Eye (tissue), 1 donor: ENCODE results near the gene CELA3A.
"Not testable (repeated sequence)": the region's sequence is repeated elsewhere in the genome, so short reads cannot be mapped to it uniquely, and the experiment has no call there.

Source experiments
- DNase-seq: peaks from one replicate; pipeline ENCODE4 v3.0.0-alpha.2; 2015

CELA3A gene

DNA sequence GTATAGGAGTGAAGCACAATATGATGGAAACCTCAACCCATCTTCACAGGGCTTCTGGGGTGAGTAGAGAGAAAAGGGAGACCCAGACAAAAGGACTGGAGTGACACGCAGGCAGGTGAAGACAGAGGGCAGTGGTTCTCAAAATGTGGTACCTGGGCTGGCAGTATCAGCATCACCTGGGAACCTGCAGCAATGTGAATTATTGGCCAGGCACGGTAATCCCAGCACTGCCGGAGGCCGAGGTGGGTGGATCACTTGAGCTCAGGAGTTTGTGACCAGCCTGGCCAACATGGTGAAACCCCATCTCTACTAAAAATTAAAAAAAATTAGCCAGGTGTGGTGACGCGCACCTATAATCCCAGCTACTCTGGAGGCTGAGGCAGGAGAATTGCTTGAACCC is 19.3 kb upstream of the CELA3A start:
- DNase-seq, result not testable (repeated sequence)

DNA sequence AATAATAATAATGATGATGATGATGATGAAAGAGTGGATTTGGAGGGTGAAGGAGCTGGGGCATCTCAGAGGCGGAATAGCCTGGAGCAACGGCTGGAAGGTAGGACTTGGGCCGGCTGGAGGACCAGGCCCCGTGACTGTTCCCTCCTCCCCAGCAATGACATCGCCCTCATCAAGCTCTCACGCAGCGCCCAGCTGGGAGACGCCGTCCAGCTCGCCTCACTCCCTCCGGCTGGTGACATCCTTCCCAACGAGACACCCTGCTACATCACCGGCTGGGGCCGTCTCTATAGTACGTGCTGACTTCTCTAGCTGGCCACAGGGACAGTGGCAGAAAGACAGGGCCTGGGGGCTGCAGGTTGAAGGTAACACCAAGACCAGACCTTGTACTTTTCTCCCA is 17.9 kb upstream of the CELA3A start:
- not testable (repeated sequence) for DNase-seq

DNA sequence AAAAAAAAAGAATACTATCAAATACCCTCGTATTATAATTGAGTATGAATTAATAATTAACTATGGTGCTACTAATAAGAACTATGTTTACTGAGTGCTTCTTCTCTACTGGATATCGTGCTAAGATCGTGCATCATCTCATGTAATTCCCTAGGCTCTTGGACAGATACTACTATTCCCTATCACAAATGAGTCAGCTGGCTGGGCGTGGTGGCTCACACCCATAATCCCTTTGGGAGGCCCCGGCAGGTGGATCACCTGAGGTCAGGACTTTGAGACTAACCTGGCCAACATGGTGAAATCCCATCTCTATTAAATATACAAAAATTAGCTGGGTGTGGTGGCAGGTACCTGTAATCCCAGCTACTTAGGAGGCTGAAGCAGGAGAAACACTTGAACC is 15.6 kb upstream of the CELA3A start:
- DNase-seq, result not testable (repeated sequence)

DNA sequence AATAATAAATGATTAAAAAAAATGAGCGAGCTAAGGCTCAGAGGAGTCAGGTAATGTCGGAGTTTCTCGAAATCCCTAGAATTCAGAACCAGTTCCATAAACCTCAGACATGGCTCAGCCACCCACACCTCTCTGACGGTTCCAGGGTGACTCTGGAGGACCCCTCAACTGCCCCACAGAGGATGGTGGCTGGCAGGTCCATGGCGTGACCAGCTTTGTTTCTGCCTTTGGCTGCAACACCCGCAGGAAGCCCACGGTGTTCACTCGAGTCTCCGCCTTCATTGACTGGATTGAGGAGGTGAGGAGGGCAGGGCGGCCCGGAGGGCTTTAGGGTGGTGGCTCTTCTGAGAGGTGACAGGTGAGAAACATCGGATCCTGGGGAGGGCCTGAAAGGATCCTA is 15.1 kb upstream of the CELA3A start:
- DNase-seq, result not testable (repeated sequence)

DNA sequence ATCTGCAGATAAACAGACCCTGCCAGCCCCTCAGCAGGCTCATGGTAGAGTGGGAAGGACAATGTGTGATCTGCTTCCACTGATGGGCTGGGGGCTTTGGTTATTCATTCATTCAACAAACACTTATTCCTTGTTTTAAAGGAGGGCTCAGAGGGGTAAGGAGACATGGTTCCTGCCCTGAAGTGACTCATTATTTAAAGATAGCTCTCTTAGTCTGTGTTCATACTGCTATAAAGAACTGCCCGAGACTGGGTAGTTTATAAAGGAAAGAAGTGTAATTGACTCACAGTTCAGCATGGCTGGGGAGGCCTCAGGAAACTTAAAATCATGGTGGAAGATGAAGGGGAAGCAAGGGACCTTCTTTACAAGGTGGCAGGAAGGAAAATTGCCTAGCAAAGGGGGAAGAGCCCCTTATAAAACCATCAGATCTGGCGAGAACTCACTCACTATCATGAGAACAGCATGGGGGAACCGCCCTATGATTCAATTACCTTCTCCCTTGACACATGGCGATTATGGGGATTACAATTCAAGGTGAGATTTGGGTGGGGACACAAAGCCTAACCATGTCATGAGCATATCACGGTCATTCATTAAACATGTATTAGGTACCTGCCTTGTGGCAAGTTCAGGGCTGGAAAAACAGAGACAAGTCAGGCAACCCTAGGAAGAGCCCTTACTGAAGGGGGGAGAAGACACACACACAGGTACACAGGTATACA is 11.6 kb upstream of the CELA3A start:
- not testable (repeated sequence) for DNase-seq

DNA sequence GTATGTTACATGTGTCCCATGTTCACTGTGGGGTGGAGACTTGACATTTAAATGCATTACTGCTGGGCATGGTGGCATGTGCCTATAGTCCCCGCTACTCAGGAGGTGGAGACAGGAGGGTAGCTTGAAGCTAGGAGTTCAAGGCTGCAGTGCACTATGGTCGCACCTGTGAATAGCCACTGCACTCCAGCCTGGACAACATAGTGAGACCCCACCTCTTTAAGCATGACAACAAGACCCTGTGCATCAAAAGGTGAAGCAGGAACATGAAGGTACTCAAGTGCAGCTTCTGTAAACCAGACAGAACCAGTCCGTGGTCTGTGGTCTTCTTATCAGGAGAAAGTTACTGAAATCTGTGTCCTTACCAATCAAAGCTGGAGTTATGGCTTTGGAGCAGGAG is 9.3 kb upstream of the CELA3A start:
- not testable (repeated sequence) for DNase-seq

DNA sequence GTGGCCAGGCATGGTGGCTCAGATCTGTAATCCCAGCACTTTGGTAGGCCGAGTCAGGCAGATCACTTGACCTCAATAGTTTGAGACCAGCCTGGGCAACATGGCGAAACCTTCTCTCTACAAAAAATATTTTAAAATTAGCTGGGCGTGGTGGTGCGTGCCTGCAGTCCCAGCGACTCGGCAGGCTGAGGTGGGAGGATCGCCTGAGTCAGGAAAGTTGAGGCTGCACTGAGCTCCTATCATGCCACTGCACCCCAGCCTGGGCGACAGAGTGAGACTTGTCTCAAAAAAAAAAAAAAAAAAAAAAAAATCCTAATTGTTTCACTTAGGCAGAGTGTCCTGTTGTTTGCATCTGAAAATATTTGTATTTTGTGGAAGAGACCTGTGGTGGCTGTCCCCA is 6.7 kb upstream of the CELA3A start:
- not testable (repeated sequence) for DNase-seq

DNA sequence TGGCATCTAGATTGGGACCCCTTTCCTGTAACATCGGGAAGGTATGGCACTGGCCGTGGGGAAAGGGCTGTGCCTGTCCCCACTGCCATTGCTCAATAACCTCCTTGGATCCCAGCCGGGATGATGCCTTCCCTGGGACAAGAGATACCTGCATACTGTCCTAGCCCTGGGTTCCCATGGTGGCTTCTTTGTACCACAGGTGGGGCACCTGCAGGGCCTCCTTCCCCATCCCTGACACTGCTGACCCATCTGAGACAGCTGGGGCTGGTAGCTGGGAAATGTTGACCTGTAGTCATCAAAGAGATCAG is 4.8 kb upstream of the CELA3A start:
- DNase-seq, result not testable (repeated sequence)

DNA sequence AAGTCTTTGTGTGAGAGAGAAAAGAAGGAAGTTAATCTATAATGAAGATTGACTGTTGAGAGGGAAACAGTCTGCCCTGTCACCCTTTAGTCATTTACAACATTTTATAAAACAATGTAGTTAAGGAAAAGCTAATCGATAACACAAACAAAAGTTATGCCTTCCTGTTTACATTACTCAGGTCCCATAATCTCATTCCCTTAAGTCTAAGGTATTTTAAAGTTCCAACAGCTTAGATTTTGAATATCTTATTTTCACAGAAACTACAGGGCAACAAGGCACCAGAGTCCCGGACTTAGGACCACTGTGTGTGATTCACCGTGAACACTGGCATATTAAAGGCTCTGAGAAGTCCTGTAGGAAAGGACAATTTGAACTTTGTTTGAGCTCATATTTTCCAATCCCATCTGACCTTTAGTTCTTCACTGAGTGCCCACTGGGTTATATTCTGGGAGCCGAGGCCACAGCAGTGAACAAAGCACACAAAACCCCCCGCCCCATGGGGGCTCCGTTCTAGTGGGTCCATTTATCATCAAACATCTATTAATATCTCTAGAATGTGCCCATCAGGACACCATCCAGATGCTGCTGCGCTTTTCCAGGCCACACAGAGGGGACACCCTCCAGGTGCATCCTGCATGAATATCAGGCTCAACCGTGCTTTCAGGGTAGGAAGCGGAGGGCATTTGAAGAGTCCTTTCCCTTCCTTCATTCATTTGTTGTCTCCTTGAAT is 3.4 kb upstream of the CELA3A start:
- not testable (repeated sequence) for DNase-seq

DNA sequence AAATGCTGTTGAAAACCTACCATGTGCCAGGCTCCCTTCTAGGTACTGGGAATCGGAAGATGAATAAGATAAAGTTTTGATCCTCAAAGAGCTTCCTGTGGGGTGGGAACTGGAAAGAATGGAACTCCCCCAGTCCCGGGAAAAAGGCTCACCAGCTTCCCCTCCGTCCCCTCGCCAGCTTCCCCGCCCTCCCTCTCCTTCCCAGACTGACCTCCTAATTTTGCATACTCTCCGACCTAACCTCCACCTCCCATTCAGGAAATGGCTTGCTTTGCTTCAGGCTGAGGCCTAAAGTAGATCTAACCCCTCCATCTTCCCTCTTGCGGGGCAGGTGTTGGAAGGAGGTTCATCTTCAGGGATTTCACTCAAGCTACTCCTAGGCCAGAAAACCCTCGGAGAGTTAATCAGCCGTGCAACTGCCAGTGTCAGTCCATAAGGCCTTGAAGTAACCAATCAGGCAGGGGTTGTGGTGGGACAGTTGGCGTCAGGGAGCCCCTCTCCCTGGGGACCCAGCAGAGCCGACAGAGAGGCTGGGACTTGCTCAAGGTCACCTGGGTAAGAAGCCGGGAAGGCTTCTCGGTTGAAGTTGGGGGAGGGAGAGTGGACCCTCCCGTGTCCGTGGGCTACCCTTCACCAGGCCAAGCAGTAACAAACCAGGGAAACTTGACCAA is 2.7 kb upstream of the CELA3A start:
- not testable (repeated sequence) for DNase-seq

DNA sequence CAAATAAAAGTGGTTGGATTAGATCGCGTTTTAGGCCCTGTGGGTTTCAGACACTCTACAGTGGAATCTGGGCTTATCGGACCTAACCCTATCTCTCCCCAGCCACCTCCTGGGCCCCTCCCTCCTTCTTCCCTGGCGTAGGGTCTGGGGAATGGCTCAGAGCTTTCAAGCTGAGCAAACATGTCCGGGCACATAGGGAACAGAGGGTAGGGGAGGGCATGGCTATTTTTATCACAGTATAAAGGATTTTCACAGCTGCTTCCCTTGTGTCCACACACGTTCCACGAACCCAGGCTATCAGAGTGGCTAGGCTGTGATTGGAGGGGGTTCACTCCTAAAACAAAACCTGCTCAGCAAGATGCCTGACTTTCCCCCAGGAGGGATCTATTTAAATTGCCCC is 1.8 kb upstream of the CELA3A start:
- DNase-seq, result not testable (repeated sequence)

DNA sequence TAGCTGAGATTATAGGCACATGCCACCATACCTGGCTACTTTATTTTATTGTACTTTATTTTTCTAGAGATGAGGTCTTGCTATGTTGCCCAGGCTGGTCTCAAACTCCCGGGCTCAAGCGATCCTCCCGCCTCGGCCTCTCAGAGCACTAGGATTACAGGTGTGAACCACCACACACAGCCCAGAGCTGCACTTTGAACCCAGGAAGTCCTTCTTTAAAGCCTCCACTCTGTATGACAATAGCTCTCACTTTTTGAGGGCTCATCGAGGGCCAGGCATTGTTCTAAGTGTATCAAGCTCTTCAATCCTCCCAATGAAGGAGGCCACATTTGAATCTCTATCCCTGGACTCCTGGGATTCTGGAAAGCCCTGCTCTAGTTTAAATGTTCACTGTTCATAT is 1.0 kb downstream of the CELA3A start:
- DNase-seq, result not testable (repeated sequence)

DNA sequence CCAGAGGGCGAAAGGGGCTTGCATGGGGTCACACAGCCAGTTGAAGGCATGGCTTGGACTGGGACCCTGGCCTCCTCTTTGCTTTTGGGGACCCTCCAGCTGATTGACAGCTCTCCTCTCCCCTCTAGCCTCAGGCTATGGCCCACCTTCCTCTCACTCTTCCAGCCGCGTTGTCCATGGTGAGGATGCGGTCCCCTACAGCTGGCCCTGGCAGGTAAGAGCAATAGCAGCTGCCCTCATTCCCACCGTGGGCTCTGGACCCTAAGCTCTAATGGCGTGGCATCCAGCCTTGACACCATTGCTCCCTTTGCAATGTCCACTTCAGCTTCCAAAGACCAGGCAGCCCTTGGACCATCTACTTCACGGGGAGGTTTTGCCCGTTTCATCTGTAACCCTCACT is 1.4 kb downstream of the CELA3A start:
- not testable (repeated sequence) for DNase-seq

DNA sequence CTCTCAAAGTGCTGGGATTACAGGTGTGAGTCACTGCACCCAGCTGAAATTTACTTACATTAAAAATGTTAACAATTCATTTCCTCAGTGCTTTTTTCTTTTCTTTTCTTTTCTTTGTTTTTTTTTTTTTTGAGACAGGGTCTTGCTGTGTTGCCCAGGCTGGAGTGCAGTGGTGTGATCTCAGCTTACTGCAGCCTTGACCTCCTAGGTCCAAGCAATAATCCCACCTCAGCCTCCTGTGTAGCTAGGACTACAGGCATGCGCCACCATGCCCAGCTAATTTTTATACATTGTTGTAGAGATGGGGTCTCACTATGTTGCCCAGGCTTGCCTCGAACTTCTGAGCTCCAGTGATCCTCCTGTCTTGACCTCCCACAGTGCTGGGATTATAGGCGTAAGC is 2.5 kb downstream of the CELA3A start:
- not testable (repeated sequence) for DNase-seq

DNA sequence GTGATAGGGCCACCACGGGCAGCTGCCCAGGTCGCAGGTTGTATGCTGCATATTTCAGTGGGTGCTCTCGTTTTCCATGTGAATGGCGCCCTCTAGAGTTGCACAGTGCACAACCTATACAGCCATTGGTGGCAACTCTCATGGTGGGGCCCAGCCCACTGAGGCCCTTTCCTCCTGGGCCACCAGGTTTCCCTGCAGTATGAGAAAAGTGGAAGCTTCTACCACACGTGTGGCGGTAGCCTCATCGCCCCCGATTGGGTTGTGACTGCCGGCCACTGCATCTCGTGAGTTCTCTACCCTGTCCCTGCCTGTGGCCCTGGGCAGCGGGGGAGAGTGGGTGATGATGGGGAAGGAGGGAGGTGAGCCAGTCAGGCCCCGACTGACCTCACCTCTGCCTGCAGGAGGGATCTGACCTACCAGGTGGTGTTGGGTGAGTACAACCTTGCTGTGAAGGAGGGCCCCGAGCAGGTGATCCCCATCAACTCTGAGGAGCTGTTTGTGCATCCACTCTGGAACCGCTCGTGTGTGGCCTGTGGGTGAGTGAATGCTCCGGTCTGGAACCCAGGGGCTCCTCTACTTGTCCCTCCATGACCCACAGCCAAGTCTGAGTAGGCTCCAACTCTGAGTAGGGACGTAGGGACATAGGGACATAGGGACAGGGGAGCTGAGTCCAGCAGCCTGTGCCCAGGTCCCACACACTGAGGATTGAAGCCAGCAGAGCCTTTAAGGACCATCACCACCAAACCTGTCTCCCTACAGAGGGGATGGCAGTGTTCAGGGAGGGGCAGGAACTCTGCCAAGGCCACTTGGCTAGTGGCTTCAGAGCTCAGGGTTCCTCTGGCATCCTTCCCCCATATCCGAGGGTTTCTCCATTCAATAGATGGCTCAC is 4.0 kb downstream of the CELA3A start:
- DNase-seq, result peak; percentile 15

DNA sequence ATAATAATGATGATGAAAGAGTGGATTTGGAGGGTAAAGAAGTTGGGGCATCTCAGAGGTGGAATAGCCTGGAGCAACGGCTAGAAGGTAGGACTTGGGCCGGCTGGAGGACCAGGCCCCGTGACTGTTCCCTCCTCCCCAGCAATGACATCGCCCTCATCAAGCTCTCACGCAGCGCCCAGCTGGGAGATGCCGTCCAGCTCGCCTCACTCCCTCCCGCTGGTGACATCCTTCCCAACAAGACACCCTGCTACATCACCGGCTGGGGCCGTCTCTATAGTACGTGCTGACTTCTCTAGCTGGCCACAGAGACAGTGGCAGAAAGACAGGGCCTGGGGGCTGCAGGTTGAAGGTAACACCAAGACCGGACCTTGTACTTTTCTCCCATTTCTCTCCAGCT is 5.3 kb downstream of the CELA3A start:
- not testable (repeated sequence) for DNase-seq

DNA sequence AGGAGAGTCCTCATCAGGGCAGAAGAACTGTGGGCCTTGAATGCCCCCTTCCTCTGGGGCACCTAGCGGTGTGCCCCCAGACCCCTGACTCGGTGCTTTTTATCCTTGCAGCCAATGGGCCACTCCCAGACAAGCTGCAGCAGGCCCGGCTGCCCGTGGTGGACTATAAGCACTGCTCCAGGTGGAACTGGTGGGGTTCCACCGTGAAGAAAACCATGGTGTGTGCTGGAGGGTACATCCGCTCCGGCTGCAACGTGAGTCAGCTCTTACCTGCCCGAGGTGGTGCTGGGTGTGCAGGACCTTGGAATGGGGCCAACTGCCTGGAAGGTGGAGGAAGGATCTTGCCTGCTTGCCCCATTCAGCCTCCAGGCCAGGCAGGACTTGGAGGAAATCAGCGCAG is 5.8 kb downstream of the CELA3A start:
- DNase-seq, result not testable (repeated sequence)

DNA sequence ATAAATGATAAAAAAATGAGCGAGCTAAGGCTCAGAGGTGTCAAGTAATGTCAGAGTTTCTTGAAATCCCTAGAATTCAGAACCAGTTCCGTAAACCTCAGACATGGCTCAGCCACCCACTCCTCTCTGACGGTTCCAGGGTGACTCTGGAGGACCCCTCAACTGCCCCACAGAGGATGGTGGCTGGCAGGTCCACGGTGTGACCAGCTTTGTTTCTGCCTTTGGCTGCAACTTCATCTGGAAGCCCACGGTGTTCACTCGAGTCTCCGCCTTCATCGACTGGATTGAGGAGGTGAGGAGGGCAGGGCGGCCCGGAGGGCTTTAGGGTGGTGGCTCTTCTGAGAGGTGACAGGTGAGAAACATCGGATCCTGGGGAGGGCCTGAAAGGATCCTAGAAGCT is 8.1 kb downstream of the CELA3A start:
- DNase-seq, result not testable (repeated sequence)

DNA sequence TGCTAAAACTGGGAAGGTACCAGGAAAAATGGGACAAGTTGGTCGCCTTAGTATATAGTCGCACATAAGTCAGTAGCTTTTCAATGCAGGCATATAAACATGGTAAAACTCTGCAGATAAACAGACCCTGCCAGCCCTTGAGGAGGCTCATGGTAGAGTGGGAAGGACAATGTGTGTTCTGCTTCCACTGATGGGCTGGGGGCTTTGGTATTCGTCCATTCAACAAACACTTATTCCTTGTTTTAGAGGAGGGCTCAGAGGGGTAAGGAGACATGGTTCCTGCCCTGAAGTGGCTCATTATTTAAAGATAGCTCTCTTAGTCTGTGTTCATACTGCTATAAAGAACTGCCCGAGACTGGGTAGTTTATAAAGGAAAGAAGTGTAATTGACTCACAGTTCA is 11.3 kb downstream of the CELA3A start:
- not testable (repeated sequence) for DNase-seq

DNA sequence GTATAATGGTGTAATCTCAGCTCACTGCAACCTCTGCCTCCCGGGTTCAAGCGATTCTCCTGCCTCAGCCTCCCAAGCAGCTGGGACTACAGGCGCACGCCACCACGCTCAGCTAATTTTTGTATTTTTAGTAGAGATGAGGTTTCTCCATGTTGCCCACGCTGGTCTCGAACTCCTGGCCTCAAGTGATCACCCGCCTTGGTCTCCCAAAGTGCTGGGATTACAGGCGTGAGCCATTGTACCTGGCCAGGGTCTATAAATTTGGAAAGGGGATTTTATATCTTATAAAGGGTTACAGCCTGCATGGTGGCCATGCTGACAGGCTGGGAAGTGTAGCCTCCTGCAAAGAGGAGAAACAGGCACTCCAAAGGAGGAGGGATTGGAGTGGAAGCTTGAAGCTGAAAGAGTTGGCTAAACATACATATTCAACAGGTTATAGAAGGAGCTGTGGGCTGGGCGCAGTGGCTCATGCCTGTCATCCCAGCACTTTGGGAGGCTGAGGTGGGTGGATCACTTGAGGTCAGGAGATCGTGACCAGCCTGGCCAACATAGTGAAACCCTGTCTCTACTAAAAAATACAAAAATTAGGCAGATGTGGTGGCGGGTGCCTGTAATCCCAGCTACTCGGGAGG is 13.2 kb downstream of the CELA3A start:
- DNase-seq, result not testable (repeated sequence)

DNA sequence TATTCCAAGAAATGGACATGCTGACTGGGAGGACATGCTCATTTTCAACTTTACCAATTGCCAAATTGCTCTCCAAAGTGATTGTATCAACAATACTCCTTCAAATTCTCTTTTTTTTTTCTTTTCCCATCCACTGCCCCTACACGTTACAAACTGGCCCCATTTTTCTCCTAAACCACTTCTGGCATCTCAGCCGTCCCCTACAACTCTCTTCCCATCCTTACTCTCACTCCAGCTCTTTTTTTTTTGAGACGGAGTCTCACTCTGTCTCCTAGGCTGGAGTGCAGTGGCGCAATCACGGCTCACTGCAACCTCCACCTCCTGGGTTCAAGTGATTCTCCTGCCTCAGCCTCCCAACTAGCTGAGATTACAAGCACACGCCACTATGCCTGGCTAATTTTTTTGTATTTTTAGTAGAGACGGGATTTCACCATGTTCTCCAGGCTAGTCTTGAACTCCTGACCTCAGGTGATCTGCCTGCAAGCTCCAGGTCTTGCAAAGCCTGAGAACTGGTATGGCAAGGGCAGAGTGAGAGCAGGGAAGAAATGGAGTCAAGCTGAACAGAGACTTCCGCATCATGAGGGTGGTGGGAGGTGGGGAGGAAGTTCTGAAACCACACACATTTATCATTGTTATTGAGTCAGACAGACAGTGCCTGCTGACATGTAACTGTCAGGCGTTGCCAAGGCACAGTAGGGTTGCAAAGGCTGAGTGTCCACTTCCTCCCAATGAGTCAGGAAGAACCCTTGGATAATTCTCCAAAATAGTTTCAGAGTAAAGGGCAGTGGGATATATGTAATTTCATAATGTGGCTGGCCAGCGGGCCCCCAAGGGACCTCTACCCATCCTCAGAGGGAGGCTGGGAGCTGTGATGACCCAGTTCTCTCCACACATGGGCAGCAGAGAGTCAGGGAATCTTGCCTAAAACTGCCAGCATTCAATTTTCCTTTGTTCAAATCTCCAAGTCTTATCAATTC is 17.4 kb downstream of the CELA3A start:
- peak; percentile 26 for DNase-seq
